ENCODE data around the gene CD63.

Gene CD63

GRCh38 chr12:55718015-55718414 lies 10.8 kb downstream of the CD63 start:
- no peak overlapping the region for H3K4me3 ChIP-seq (ENCODE audit: low read depth, low read length)
- TF ChIP-seq MAX (IDR thresholded peaks at IDR 0.05; ENCODE audit: low read depth, low read length) (no peak), CTCF (IDR thresholded peaks at IDR 0.05; ENCODE audit: low read depth, low read length) (no peak), MYC (IDR thresholded peaks at IDR 0.05; ENCODE audit: low read depth, low read length) (no peak)
- DNase-seq (ENCODE audit: low read depth): no peak

- DNase-seq (ENCODE audit: low read depth): peak; percentile 51
- H3K4me3 ChIP-seq (ENCODE audit: low read depth, low read length): peak overlapping the region; percentile 77
- TF ChIP-seq CTCF (IDR thresholded peaks at IDR 0.05; ENCODE audit: low read depth, low read length) (no peak), MYC (IDR thresholded peaks at IDR 0.05; ENCODE audit: low read depth, low read length) (no peak), MAX (IDR thresholded peaks at IDR 0.05; ENCODE audit: low read depth, low read length) (no peak), POLR2A (IDR thresholded peaks at IDR 0.05; ENCODE audit: extremely low read depth, insufficient read length) (no peak)
These were observed 11.5 kb downstream of the CD63 start for GRCh38 chr12:55717011-55718007.

DNA sequence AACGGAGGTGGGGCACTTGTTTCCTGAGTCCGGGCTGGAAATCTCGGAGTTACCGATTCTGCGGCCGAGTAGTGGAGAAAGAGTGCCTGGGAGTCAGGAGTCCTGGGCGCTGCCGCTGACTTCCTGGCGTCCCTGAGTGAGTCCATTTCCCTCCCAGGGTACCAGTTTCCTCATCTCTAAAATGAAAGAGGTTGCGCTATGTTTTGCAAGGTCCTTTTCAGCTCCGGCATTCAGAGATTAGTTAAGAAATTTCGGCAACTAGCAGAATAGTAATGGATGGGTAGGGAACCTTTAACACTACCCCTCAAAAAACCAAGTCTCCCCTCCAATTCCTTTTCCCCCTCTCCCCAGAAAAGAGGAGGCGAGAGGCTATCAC lies 12.2 kb downstream of the CD63 start:
- DNase-seq (ENCODE audit: low read depth): no peak
- TF ChIP-seq CTCF (IDR thresholded peaks at IDR 0.05; ENCODE audit: low read depth, low read length) (no peak), MYC (IDR thresholded peaks at IDR 0.05; ENCODE audit: low read depth, low read length) (no peak), MAX (IDR thresholded peaks at IDR 0.05; ENCODE audit: low read depth, low read length) (no peak), POLR2A (IDR thresholded peaks at IDR 0.05; ENCODE audit: extremely low read depth, insufficient read length) (no peak)
- H3K4me3 ChIP-seq (ENCODE audit: low read depth, low read length): peak overlapping the region; percentile 77

GRCh38 chr12:55715833-55716581 lies 12.8 kb downstream of the CD63 start, which contains the start of gene BLOC1S1:
Gene BLOC1S1 (plus strand): TSS chr12:55716046. CDS start chr12:55716052, 6 bp downstream.
- DNase-seq (ENCODE audit: low read depth): peak; percentile 95
- no peak for TF ChIP-seq CTCF (IDR thresholded peaks at IDR 0.05; ENCODE audit: low read depth, low read length)
- peak; percentile 84 for TF ChIP-seq MYC (IDR thresholded peaks at IDR 0.05; ENCODE audit: low read depth, low read length)
- peak; percentile 22 for TF ChIP-seq POLR2A (IDR thresholded peaks at IDR 0.05; ENCODE audit: extremely low read depth, insufficient read length)
- TF ChIP-seq MAX (IDR thresholded peaks at IDR 0.05; ENCODE audit: low read depth, low read length): peak; percentile 97
- H3K4me3 ChIP-seq (ENCODE audit: low read depth, low read length): peak within 1 kb of the TSS; percentile 77

GRCh38 chr12:55715169-55715764 lies 13.5 kb downstream of the CD63 start:
- TF ChIP-seq POLR2A (IDR thresholded peaks at IDR 0.05; ENCODE audit: extremely low read depth, insufficient read length) (no peak), CTCF (IDR thresholded peaks at IDR 0.05; ENCODE audit: low read depth, low read length) (no peak), MYC (IDR thresholded peaks at IDR 0.05; ENCODE audit: low read depth, low read length) (no peak), MAX (IDR thresholded peaks at IDR 0.05; ENCODE audit: low read depth, low read length) (no peak)
- peak overlapping the region; percentile 77 for H3K4me3 ChIP-seq (ENCODE audit: low read depth, low read length)
- no peak for DNase-seq (ENCODE audit: low read depth)

Data from NB4 (cell line).